ENCODE results near the gene HS2ST1. TPM values are rescaled to one million over a fixed set of nuclear protein-coding genes. Genes with fewer than 3 reads are reported as not detected.

Gene HS2ST1
- total RNA-seq, 2 donors from 2014 or later = 6.3 to 12.2 TPM

DNA sequence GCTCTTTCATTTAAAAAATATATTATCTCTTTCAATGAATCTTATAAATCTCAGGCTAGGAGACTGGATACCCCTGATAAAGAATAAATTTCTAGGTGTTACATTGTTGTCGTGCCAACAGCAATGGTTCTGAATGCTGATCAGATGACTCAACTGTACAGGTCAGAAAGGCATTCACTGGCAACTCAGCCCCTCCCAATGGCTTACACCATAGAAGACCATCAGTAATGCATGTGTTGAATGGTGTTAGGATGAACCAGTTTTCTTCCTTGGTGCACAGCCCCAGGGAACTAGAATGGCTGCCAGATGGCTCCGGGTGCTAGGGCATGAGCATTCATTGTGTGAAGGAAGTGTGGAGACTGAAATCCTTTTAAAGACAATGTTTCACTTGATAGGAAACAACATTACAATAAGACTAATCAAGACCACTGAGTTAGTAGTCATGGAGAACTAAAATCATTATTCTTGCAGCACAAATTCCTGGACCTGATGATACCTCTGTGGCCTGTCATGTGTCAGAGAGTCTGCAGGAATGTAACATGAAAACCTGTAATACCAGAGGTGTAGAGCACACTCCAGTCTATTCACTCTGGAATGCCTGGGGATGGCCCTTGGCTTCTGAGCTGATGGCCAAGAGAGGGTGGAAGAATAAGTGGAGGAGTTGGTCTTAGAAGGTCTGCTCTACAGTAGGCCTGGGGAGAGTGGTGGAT lies 226.6 kb downstream of the HS2ST1 start:
- Histone ChIP-seq H3K36me3 (replicated peaks in 1 of 2; ENCODE audit: insufficient read depth in 1 of 2, low read depth in 2 of 2) (no peaks in the 10 kb centered on the region), H3K27me3 (no peaks in the 10 kb centered on the region), H3K4me1 (no peaks in the 10 kb centered on the region), H3K9me3 (no peaks in the 10 kb centered on the region), H3K4me3 (no peak overlapping the region), H3K27ac (no peak overlapping the region)
- intact Hi-C loops (cut with DNase I) = no loop called here
- DNase-seq = no peak
- WGBS, 2 donors = 81 to 82% methylated on average over 2 of the region's 2 CpGs
- TF ChIP-seq, protein P1, sequence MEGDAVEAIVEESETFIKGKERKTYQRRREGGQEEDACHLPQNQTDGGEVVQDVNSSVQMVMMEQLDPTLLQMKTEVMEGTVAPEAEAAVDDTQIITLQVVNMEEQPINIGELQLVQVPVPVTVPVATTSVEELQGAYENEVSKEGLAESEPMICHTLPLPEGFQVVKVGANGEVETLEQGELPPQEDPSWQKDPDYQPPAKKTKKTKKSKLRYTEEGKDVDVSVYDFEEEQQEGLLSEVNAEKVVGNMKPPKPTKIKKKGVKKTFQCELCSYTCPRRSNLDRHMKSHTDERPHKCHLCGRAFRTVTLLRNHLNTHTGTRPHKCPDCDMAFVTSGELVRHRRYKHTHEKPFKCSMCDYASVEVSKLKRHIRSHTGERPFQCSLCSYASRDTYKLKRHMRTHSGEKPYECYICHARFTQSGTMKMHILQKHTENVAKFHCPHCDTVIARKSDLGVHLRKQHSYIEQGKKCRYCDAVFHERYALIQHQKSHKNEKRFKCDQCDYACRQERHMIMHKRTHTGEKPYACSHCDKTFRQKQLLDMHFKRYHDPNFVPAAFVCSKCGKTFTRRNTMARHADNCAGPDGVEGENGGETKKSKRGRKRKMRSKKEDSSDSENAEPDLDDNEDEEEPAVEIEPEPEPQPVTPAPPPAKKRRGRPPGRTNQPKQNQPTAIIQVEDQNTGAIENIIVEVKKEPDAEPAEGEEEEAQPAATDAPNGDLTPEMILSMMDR (IDR thresholded peaks at IDR 0.05) = no peak
- no peak for TF ChIP-seq POLR2A (IDR thresholded peaks at IDR 0.05)
- ATAC-seq = no peak

DNA sequence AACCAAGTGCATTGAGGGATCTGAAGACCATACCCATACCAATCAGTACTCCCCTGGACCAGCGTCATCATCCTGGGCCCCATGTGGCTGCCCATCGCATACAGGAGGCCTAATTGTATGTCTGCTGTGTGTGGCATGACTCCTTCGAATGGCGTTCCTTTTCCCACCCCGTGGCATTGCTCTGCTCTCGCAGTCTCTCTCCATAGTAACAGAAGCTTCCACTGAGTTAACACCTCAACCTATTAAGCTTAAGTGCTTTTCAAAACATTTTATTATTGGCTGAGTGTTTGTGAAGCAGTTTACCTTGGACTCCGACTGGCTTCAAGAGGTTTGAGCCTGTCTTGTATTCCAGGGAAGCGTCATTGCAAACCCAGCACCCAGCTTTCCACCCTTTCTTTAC lies 227.1 kb downstream of the HS2ST1 start:
- H3K4me1 ChIP-seq = no peaks in the 10 kb centered on the region
- H3K27me3 ChIP-seq = no peaks in the 10 kb centered on the region
- no peak overlapping the region for H3K4me3 ChIP-seq
- H3K36me3 ChIP-seq (replicated peaks in 1 of 2; ENCODE audit: insufficient read depth in 1 of 2, low read depth in 2 of 2) = no peaks in the 10 kb centered on the region
- DNase-seq (no peak), ATAC-seq (no peak)
- WGBS, 2 donors = 78 to 85% methylated on average over 8 of the region's 8 CpGs
- H3K9me3 ChIP-seq = no peaks in the 10 kb centered on the region
- intact Hi-C loops (cut with DNase I) = no loop called here
- no peak for TF ChIP-seq POLR2A (IDR thresholded peaks at IDR 0.05)
- TF ChIP-seq, protein P1 (IDR thresholded peaks at IDR 0.05) = no peak
- H3K27ac ChIP-seq = no peak overlapping the region

DNA sequence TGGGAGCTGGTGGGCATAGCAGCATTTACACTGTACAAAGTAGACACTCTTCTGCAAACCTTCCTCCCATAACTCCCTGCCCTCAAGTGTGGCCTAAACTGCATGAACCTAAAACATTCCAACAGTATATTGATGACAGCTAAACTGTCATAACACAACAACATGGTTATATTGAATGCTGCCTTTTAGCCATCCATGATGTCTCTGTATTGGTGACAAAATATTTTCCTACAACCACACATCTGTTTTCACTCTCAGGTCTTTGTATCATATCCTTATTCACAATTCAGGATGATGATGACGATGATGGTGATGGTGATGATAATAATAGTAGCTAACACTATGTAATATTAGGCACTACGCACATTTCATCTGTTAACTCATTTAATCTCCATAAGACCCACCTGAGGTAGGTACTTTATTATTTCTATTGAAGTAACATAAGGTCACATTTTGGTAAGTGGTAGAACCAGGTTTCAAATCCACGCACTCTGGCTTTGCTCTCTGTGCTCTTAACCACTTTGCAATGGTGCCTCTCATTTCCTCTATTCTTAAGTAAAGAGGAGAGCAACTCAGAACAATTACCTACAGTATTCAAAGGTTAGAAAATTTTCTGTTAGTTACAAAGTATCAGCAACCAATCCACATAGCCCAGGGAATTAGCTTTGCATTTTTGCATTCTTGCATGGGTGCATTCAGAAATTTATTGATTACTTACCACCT lies 229.1 kb downstream of the HS2ST1 start:
- H3K4me3 ChIP-seq = no peak overlapping the region
- no peaks in the 10 kb centered on the region for H3K9me3 ChIP-seq
- 92 to 93% methylated on average over 3 of the region's 3 CpGs for WGBS, 2 donors
- no peaks in the 10 kb centered on the region for H3K36me3 ChIP-seq (replicated peaks in 1 of 2; ENCODE audit: insufficient read depth in 1 of 2, low read depth in 2 of 2)
- TF ChIP-seq, protein P1 (IDR thresholded peaks at IDR 0.05) = no peak
- TF ChIP-seq POLR2A (IDR thresholded peaks at IDR 0.05) = no peak
- intact Hi-C loops (cut with DNase I) = no loop called here
- H3K27me3 ChIP-seq = no peaks in the 10 kb centered on the region
- no peak for DNase-seq
- H3K4me1 ChIP-seq = no peaks in the 10 kb centered on the region
- no peak overlapping the region for H3K27ac ChIP-seq
- no peak for ATAC-seq

DNA sequence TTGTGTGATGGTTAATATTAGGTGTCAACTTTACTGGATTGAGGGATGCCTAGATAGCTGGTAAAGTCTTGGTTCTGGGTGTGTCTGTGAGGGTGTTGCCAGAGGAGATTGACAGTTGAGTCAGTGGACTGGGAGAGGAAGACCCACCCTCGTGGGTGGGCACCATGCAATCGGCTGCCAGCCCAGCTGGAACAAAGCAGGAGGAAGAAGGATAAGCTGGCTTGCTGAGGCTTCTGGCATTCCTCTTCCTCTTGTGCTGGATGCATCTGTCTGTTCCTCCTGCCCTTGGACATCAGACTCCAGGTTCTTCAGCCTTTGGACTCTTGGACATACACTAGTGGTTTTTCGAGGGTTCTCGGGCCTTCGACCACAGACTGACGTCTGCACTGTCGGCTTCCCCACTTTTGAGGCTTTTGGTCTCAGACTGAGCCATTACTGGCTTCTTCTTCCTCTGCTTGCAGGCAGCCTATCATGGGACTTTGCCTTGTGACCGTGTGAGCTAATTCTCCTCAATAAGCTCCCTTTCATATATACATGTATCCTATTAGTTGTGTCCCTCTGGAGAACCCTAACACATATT lies 230.0 kb downstream of the HS2ST1 start:
- ATAC-seq (no peak), DNase-seq (peak in 1 of 4 donors; percentile 17)
- intact Hi-C loops (cut with DNase I) = no loop called here
- TF ChIP-seq, protein P1 (IDR thresholded peaks at IDR 0.05) = no peak
- TF ChIP-seq POLR2A (IDR thresholded peaks at IDR 0.05) = no peak
- no peaks in the 10 kb centered on the region for H3K4me1 ChIP-seq
- H3K27me3 ChIP-seq = no peaks in the 10 kb centered on the region
- H3K4me3 ChIP-seq = no peak overlapping the region
- 55 to 63% methylated on average over 8 of the region's 8 CpGs for WGBS, 2 donors
- H3K36me3 ChIP-seq (replicated peaks in 1 of 2; ENCODE audit: insufficient read depth in 1 of 2, low read depth in 2 of 2) = no peaks in the 10 kb centered on the region
- H3K9me3 ChIP-seq = no peaks in the 10 kb centered on the region
- H3K27ac ChIP-seq = no peak overlapping the region

Data from body of pancreas (tissue), 4 donors.